A549 (cell line): Measurements from ENCODE around the gene PHF20. TPM values are rescaled to one million over a fixed set of nuclear protein-coding genes. Genes with fewer than 3 reads are reported as not detected.
A peak's percentile ranks its signal among the peaks of the same experiment; 100 is the strongest.

Source experiments
- ATAC-seq, 2 experiments: fragments of 200-7000 bp in 1 of 2; fragments of >200 bp in 1 of 2; cut with Nextera tagmentation in 1 of 2; cut with Tn5 transposase in 1 of 2; 3 replicates each; pipeline versions ENCODE4 v1.8.0 to v1.9.1; 2018 to 2020; ENCODE audit warnings: mild to moderate bottlenecking in 1 of 2, moderate library complexity in 1 of 2
- CTCF ChIA-PET: fragments of 300-600 bp; sonication (Branson Sonifier 250); formaldehyde crosslinking; extraction: SDS; loops from one replicate; lab custom pipeline; 2021; ENCODE audit warnings: antibody characterized with exemption, inconsistent platforms; lab: Yijun Ruan, JAX
- POLR2A ChIA-PET: fragments of 350-600 bp; formaldehyde crosslinking; extraction: SDS; loops from one replicate; lab custom pipeline; 2021; ENCODE audit warnings: antibody characterized with exemption, inconsistent platforms; lab: Yijun Ruan, JAX
- DNase-seq, 2 experiments: peaks; one replicate each; pipeline versions ENCODE4 v3.0.0 to v3.0.0-alpha.2; 2011 to 2016; ENCODE audit warnings: low read depth in 1 of 2, low spot score in 1 of 2
- FAIRE-seq: peaks from 2 replicates; lab custom pipeline; 2011; peaks lifted over from hg19 to GRCh38; lab: Jason Lieb, UNC
- H3K27ac ChIP-seq, 2 experiments: fragments of >200 bp; sonication (Bioruptor Twin); formaldehyde crosslinking; 3 replicates each; pipeline ENCODE4 v1.5.1; 2016 to 2017
- H3K4me1 ChIP-seq: fragments of >200 bp; sonication (Bioruptor Twin); formaldehyde crosslinking; 3 replicates; pipeline ENCODE4 v1.6.1; 2016
- H3K4me2 ChIP-seq: fragments of >200 bp; sonication (Bioruptor Twin); formaldehyde crosslinking; 3 replicates; pipeline ENCODE4 v1.6.1; 2016
- H3K4me3 ChIP-seq: fragments of >200 bp; sonication (Bioruptor Twin); formaldehyde crosslinking; 3 replicates; pipeline ENCODE4 v1.5.1; 2016
- H3K9me3 ChIP-seq: fragments of >200 bp; sonication (Bioruptor Twin); formaldehyde crosslinking; 3 replicates; pipeline ENCODE4 v1.6.1; 2016
- CTCF ChIP-seq: fragments of >200 bp; sonication (Bioruptor Twin); formaldehyde crosslinking; IDR thresholded peaks from 3 replicates; pipeline ENCODE4 v1.5.1; 2016
- E2F6 ChIP-seq: IDR thresholded peaks from 2 replicates; pipeline ENCODE4 v1.6.1; 2012; ENCODE audit warnings: low read depth, borderline replicate concordance
- ELK1 ChIP-seq: fragments of 150-350 bp; IDR thresholded peaks from 2 replicates; pipeline ENCODE4 v1.6.1; 2014; ENCODE audit warnings: low read depth, mild to moderate bottlenecking, low read length
- FOSB ChIP-seq: fragments of 250-450 bp; sonication (Bioruptor Pico); IDR thresholded peaks from 2 replicates; pipeline ENCODE4 v1.5.0; 2020; ENCODE audit warnings: mild to moderate bottlenecking, moderate library complexity
- HMGXB4 ChIP-seq: fragments of 250-450 bp; sonication (Bioruptor Pico); IDR thresholded peaks from 2 replicates; pipeline ENCODE4 v1.5.0; 2021; ENCODE audit warnings: mild to moderate bottlenecking, moderate library complexity, borderline replicate concordance
- HOXB13 ChIP-seq: fragments of 250-450 bp; sonication (Bioruptor Pico); IDR thresholded peaks from 2 replicates; pipeline ENCODE4 v1.5.0; 2020; ENCODE audit warnings: low read depth, mild to moderate bottlenecking, moderate library complexity
- HOXB5 ChIP-seq: fragments of 250-450 bp; sonication (Bioruptor Pico); IDR thresholded peaks from 2 replicates; pipeline ENCODE4 v1.5.0; 2020; ENCODE audit warnings: mild to moderate bottlenecking, moderate library complexity
- MAFK ChIP-seq: fragments of 450-650 bp; IDR thresholded peaks from 2 replicates; pipeline ENCODE4 v1.6.1; 2014; ENCODE audit not compliant: partially characterized antibody
- MAZ ChIP-seq: fragments of 150-350 bp; IDR thresholded peaks from 2 replicates; pipeline ENCODE4 v1.6.1; 2014; ENCODE audit warnings: antibody characterized with exemption, low read depth, low read length, borderline replicate concordance
- PBX3 ChIP-seq: IDR thresholded peaks from 2 replicates; pipeline ENCODE4 v1.6.1; 2012
- PHF8 ChIP-seq: fragments of 200-600 bp; sonication (generic); IDR thresholded peaks from 2 replicates; pipeline ENCODE4 v1.6.1; 2016; ENCODE audit warnings: low read depth, mild to moderate bottlenecking, antibody characterized with exemption, moderate library complexity, borderline replicate concordance
- POLR2AphosphoS2 ChIP-seq: conservative IDR thresholded peaks from 2 replicates; pipeline ENCODE4 v1.6.1; 2012; ENCODE audit warnings: low read length, improper control_type of control experiment, inconsistent platforms
- RAD21 ChIP-seq, 2 experiments: fragments of >200 bp in 1 of 2; sonication (Bioruptor Twin) in 1 of 2; formaldehyde crosslinking in 1 of 2; IDR thresholded peaks in 1 of 2; conservative IDR thresholded peaks in 1 of 2; 2 replicates in 1 of 2; 3 replicates in 1 of 2; pipeline ENCODE4 v1.6.1; 2012 to 2018; ENCODE audit warnings: inconsistent platforms in 1 of 2
- RCOR1 ChIP-seq: fragments of 150-350 bp; IDR thresholded peaks from 2 replicates; pipeline ENCODE4 v1.6.1; 2014; ENCODE audit warnings: antibody characterized with exemption, low read length, low read depth
- REST ChIP-seq: fragments of 200-600 bp; sonication (generic); IDR thresholded peaks from 2 replicates; pipeline ENCODE4 v1.6.1; 2016; ENCODE audit warnings: antibody characterized with exemption, mild to moderate bottlenecking, moderate library complexity
- WGBS: methylation state at CpG from one replicate; pipeline ENCODE4 v1.1.6; 2017; ENCODE audit errors: missing lambda C conversion rate; 5-methylcytosine and 5-hydroxymethylcytosine counted together
- polyA plus RNA-seq, 4 experiments: library from polyadenylated mRNA; depleted of rRNA in 3 of 4; stranded (reverse); fragments of >200 nt; fragmentation: RNase III in 1 of 4; extraction: RNeasy Plus Mini Kit Qiagen cat#74134 plus additional on column Dnase treatment in 1 of 4; gene quantifications; 2 replicates in 3 of 4; 3 replicates in 1 of 4; pipeline ENCODE4 v1.2.3, GENCODE V29; 2011 to 2017
- TF ChIP-seq, protein P1 (sequence below): fragments of >200 bp; sonication (Bioruptor Twin); formaldehyde crosslinking; IDR thresholded peaks from 3 replicates; pipeline ENCODE4 v1.6.1; 2016

Gene PHF20
- polyA plus RNA-seq, 2 of the 4 experiments (the other 2 are of a cell fraction): 24.0 to 32.8 TPM

DNA sequence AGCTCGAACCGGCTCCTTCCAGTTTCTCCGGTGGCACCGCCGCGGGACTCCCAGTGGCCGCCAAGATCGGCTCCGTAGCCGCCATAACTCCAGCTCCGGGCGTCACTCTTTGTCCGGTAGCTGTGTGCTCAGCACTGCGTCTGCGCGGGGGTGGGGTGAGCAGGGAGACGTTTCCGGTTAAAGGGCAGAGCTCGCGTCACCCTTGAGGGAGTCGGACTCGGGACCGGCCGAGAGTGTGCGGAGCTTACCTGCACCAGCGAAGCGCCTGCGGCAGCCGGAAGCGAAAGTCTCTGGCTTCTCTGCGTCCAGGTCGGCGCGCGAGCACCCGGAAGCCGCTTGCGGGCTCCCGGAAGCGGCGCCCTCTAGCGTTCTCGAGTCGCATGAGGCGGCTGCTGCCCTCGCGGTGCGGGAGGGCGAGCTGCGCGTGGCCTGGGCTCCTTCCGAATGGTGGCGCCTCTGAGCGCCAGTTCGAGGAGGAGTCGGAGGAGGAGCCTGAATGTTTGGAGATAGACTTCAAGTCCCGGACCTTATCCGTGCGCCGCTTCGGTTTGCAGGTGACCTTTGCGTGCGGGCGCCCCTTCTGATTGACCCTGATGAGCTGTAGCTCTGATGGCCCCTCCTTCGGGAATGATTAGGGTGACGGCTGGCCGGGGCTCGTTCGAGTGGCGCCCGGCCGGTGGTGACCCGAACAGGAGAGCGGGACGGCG, 182.5 kb downstream of the PHF20 start, which contains the start of gene SCAND1 (continued):
- TF ChIP-seq HOXB5 (CRISPR knock-in tag): 0 out of 2 replicates have a peak, but pooled peaks have one; percentile 30
- TF ChIP-seq HMGXB4 (CRISPR knock-in tag): no peak
- 0 out of 2 replicates have a peak, but pooled peaks have one; percentile 30 for TF ChIP-seq MAZ
- TF ChIP-seq HOXB13 (CRISPR knock-in tag): no peak
- 0 out of 2 replicates have a peak, but pooled peaks have one; percentile 60 for TF ChIP-seq ELK1
- no peak for TF ChIP-seq FOSB (CRISPR knock-in tag)
- TF ChIP-seq RCOR1: no peak
- peak; percentile 46 to 69; a peak in 4 of 5 replicates for TF ChIP-seq RAD21 (conservative IDR thresholded peaks at IDR 0.05 in 1 of 2, IDR thresholded peaks at IDR 0.05 in 1 of 2)
- peak; percentile 99 for TF ChIP-seq CTCF
- TF ChIP-seq, protein P1, sequence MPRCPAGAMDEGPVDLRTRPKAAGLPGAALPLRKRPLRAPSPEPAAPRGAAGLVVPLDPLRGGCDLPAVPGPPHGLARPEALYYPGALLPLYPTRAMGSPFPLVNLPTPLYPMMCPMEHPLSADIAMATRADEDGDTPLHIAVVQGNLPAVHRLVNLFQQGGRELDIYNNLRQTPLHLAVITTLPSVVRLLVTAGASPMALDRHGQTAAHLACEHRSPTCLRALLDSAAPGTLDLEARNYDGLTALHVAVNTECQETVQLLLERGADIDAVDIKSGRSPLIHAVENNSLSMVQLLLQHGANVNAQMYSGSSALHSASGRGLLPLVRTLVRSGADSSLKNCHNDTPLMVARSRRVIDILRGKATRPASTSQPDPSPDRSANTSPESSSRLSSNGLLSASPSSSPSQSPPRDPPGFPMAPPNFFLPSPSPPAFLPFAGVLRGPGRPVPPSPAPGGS: peak; percentile 92; the same call in 2 of the 3 replicates
- 0 out of 2 replicates have a peak, but pooled peaks have one; percentile 19 for TF ChIP-seq REST

- TF ChIP-seq E2F6 (no peak), PHF8 (0 out of 2 replicates have a peak, but pooled peaks have one; percentile 1), MAFK (peak; percentile 99), PBX3 (no peak), POLR2AphosphoS2 (no peak)
- Histone ChIP-seq H3K4me1 (peaks cover 15% of the 10 kb centered on the region), H3K9me3 (no peaks in the 10 kb centered on the region), H3K27ac (peak overlapping the region; percentile 96 to 97), H3K4me3 (peak overlapping the region; percentile 95), H3K4me2 (peak overlapping the region; percentile 82)
- FAIRE-seq (no peak), DNase-seq (peak in 1 of 2 experiments; percentile 66), ATAC-seq (peak; percentile 19 to 21; a peak in 5 of 6 replicates)
- ChIA-PET CTCF (interaction anchor here (0.6 to 5.8 kb wide), 69 partner anchors 9 to 485 kb away, joined by 3 to 82 read pairs (median 4); partner anchors contain the start of genes CNBD2, ERGIC3, NFS1 and RBM39), POLR2A (interaction anchor here (0.5 to 2.4 kb wide), 15 partner anchors 10 to 892 kb away, joined by 3 to 32 read pairs (median 6); partner anchors contain the start of genes CEP250, CNBD2, PHF20 and RBM39)
- 3% methylated on average over 19 of the region's 19 CpGs for WGBS
These were observed 183.1 kb downstream of the PHF20 start for GRCh38 chr20:35954907-35955251.
